ENCODE measurements around the gene NLRP9.

DNA sequence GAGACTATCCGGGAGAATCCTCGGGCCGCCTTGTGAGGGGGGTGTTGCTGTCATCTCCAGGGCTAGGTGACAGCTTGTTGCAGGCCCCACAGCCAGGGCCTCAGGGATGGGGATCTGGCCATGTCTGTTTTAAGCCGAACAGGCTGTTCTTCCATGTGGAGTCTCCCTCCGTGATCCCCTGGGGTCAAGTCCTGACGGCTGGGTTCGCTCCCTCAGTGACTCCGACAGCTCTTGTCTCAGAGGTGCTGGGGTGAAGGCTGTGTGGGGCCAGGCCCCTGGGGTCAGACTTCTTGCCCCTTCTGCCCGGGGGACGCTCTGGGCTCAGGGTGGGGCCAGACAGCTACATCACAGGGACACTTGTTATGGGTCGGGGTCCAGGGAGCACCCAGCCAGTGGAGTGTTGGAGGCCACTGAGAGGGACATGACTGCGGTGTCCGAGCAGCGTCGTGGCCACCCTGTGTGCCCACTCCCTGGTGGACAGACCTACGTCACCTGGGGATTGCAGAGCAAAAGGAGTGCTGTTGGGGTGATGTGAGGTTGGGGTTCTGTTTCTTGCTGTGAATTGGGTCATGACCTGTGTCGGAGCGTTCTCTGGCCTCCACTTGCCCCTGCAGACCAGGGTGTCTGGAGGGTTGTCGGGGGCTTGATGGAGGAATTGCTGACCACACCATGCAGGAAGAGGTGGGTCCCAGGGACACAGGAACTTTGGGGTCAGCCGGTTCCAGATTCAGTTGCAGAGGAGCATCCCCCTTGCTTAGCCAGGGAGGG lies 41.7 kb downstream of the NLRP9 start:
- TF ChIP-seq EZH2 (IDR thresholded peaks at IDR 0.05; ENCODE audit: borderline replicate concordance), result no peak
- TF ChIP-seq, protein P1, sequence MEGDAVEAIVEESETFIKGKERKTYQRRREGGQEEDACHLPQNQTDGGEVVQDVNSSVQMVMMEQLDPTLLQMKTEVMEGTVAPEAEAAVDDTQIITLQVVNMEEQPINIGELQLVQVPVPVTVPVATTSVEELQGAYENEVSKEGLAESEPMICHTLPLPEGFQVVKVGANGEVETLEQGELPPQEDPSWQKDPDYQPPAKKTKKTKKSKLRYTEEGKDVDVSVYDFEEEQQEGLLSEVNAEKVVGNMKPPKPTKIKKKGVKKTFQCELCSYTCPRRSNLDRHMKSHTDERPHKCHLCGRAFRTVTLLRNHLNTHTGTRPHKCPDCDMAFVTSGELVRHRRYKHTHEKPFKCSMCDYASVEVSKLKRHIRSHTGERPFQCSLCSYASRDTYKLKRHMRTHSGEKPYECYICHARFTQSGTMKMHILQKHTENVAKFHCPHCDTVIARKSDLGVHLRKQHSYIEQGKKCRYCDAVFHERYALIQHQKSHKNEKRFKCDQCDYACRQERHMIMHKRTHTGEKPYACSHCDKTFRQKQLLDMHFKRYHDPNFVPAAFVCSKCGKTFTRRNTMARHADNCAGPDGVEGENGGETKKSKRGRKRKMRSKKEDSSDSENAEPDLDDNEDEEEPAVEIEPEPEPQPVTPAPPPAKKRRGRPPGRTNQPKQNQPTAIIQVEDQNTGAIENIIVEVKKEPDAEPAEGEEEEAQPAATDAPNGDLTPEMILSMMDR (IDR thresholded peaks at IDR 0.05; ENCODE audit: poor library complexity), result no peak
